Measurements from ENCODE around the gene CDK5R1. TPM values are rescaled to one million over a fixed set of nuclear protein-coding genes. Genes with fewer than 3 reads are reported as not detected.

Gene CDK5R1
- polyA plus RNA-seq, 1 of the 3 experiments (the other 2 are of a cell fraction): 1.4 TPM

DNA sequence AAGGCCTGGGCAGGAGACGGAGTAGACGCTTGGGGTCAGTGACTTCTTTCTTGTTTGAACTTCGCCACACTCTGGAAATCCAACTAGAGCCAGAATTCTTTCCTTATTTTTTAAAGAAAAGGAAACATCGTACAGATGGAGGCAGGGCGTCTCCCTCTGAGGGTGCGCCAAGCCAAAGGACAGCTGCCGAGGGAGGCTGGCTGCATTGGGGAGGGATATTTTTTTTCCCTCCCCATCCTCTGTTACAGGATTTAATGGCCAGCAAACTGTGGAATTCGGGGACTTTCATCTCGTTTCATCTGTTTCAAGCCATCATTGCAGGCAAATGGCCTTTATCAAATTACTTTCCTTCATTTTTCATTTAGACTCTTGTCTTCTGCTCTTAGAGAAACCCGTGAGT lies 15.9 kb downstream of the CDK5R1 start:
- ChIA-PET POLR2A (no interaction called here), CTCF (no interaction called here)
- WGBS (ENCODE audit: low lambda C conversion rate): 83% methylated on average over 10 of the region's 10 CpGs
- Histone ChIP-seq H3K9me2 (no peaks in the 10 kb centered on the region), H3K4me2 (no peak overlapping the region), H3K9me3 (no peaks in the 10 kb centered on the region), H2AFZ (ENCODE audit: low read depth) (no peak overlapping the region), H3K79me2 (ENCODE audit: insufficient read depth) (no peaks in the 10 kb centered on the region), H3K9ac (no peak overlapping the region), H4K20me1 (ENCODE audit: insufficient read depth) (no peaks in the 10 kb centered on the region), H3K4me3 (ENCODE audit: low read depth in 2 of 2, low read length in 1 of 2) (no peak overlapping the region), H3K27ac (ENCODE audit: low read depth in 2 of 2, low read length in 1 of 2) (no peak overlapping the region), H3K27me3 (ENCODE audit: insufficient read depth) (no peaks in the 10 kb centered on the region), H3K36me3 (replicated peaks in 1 of 2; ENCODE audit: control insufficient read depth in 1 of 2, insufficient read depth in 2 of 2, low read length in 1 of 2) (no peaks in the 10 kb centered on the region), H3K4me1 (ENCODE audit: control insufficient read depth in 1 of 2, insufficient read depth in 2 of 2, low read depth in 1 of 2, low read length in 1 of 2) (peaks cover 6 to 7% of the 10 kb centered on the region in 2 experiments; a peak in 3 of 4 replicates), H3F3A (replicated peaks; ENCODE audit: insufficient read depth) (no peaks in the 10 kb centered on the region)
- TF ChIP-seq FOXM1 (IDR thresholded peaks at IDR 0.05; ENCODE audit: low read depth) (no peak), RAD21 (IDR thresholded peaks at IDR 0.05; ENCODE audit: low read length) (no peak), FOXJ3 (CRISPR knock-in tag; IDR thresholded peaks at IDR 0.05) (no peak), JUND (IDR thresholded peaks at IDR 0.05) (no peak), ELF1 (IDR thresholded peaks at IDR 0.05) (no peak), TEAD4 (IDR thresholded peaks at IDR 0.05; ENCODE audit: borderline replicate concordance, insufficient read depth) (no peak), GABPA (IDR thresholded peaks at IDR 0.05; ENCODE audit: low read depth) (no peak), MEF2A (IDR thresholded peaks at IDR 0.05; ENCODE audit: borderline replicate concordance, low read depth) (no peak), EZH2phosphoT487 (IDR thresholded peaks at IDR 0.05; ENCODE audit: borderline replicate concordance, low read depth) (no peak), NRF1 (IDR thresholded peaks at IDR 0.05; ENCODE audit: low read depth, low read length) (no peak), GATA2 (CRISPR knock-in tag; IDR thresholded peaks at IDR 0.05) (no peak), RXRA (IDR thresholded peaks at IDR 0.05; ENCODE audit: borderline replicate concordance, low read depth) (no peak)
- TF ChIP-seq, protein P1, sequence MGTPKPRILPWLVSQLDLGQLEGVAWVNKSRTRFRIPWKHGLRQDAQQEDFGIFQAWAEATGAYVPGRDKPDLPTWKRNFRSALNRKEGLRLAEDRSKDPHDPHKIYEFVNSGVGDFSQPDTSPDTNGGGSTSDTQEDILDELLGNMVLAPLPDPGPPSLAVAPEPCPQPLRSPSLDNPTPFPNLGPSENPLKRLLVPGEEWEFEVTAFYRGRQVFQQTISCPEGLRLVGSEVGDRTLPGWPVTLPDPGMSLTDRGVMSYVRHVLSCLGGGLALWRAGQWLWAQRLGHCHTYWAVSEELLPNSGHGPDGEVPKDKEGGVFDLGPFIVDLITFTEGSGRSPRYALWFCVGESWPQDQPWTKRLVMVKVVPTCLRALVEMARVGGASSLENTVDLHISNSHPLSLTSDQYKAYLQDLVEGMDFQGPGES (IDR thresholded peaks at IDR 0.05; ENCODE audit: low read depth, low read length): no peak
- TF ChIP-seq, protein P2, sequence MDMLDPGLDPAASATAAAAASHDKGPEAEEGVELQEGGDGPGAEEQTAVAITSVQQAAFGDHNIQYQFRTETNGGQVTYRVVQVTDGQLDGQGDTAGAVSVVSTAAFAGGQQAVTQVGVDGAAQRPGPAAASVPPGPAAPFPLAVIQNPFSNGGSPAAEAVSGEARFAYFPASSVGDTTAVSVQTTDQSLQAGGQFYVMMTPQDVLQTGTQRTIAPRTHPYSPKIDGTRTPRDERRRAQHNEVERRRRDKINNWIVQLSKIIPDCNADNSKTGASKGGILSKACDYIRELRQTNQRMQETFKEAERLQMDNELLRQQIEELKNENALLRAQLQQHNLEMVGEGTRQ (IDR thresholded peaks at IDR 0.05; ENCODE audit: borderline replicate concordance, low read depth, low read length): no peak
- DNase-seq: no peak

DNA sequence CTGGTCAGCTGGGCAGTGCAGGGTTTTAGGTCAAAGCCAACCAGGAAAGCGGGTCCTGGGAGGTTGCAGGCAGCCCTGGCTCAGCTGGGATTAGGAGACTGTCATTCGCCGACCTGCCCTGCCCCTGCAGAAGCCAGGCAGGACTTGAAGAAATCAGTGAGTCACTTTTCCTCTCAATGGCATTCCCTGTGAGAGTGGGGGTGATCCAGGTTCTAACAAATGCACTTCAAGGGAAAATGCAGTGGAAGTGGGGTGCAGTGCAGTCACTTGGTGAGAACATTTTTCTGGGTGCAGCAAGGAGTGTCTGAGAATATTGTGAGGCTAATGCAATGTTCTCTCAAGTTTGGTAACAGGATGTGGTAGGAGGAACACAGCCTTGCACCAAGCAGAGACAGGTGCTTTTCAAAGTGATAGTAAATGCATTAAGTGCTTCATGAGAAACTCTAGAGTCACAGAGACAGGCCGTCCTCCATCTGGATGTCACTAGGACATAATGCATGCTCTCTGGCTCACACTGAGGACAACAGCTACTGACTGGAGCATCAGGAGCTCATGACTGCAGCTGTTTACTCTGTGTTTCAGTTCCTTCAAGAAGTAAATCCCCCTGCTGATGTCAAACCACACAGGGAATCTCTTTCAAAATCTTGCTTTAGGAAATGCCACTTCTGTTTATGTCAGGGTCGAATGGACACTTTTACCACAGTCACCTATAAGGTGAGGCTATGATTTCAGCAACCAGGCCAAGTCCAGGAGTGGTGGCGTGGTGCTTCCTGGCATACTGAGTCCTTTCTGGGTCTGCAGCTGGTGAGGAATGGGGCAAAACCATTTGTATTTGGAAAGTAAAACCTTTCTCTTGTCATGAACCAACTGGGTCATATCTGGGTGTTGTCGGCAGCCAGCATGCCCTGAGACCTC lies 16.7 kb downstream of the CDK5R1 start:
- H3K4me1 ChIP-seq (ENCODE audit: control insufficient read depth in 1 of 2, insufficient read depth in 2 of 2, low read depth in 1 of 2, low read length in 1 of 2): peaks cover 6 to 7% of the 10 kb centered on the region in 2 experiments; a peak in 3 of 4 replicates
- H3K79me2 ChIP-seq (ENCODE audit: insufficient read depth): no peaks in the 10 kb centered on the region
- no peak overlapping the region for H3K9ac ChIP-seq
- 76% methylated on average over 6 of the region's 7 CpGs for WGBS (ENCODE audit: low lambda C conversion rate)
- H3K36me3 ChIP-seq (replicated peaks in 1 of 2; ENCODE audit: control insufficient read depth in 1 of 2, insufficient read depth in 2 of 2, low read length in 1 of 2): no peaks in the 10 kb centered on the region
- H3F3A ChIP-seq (replicated peaks; ENCODE audit: insufficient read depth): no peaks in the 10 kb centered on the region
- H3K4me2 ChIP-seq: 0 out of 2 replicates have a peak overlapping the region, but pooled peaks have one; percentile 19
- CTCF ChIA-PET: interaction anchor here (0.6 to 1.7 kb wide), 2 partner anchors 40 to 193 kb away, joined by 3 to 4 read pairs; no protein-coding TSS in a partner anchor
- H3K27ac ChIP-seq (ENCODE audit: low read depth in 2 of 2, low read length in 1 of 2): no peak overlapping the region
- H3K9me2 ChIP-seq: no peaks in the 10 kb centered on the region
- POLR2A ChIA-PET: no interaction called here
- no peak overlapping the region for H3K4me3 ChIP-seq (ENCODE audit: low read depth in 2 of 2, low read length in 1 of 2)
- DNase-seq: no peak
- no peak overlapping the region for H2AFZ ChIP-seq (ENCODE audit: low read depth)
- TF ChIP-seq NRF1 (IDR thresholded peaks at IDR 0.05; ENCODE audit: low read depth, low read length) (no peak), RXRA (IDR thresholded peaks at IDR 0.05; ENCODE audit: borderline replicate concordance, low read depth) (no peak), SMC3 (IDR thresholded peaks at IDR 0.05; ENCODE audit: low read depth, low read length) (no peak), RAD21 (IDR thresholded peaks at IDR 0.05; ENCODE audit: low read length) (no peak), FOXJ3 (CRISPR knock-in tag; IDR thresholded peaks at IDR 0.05) (no peak), TEAD4 (IDR thresholded peaks at IDR 0.05; ENCODE audit: borderline replicate concordance, insufficient read depth) (no peak), RCOR1 (IDR thresholded peaks at IDR 0.05; ENCODE audit: low read length) (no peak), FOSL2 (IDR thresholded peaks at IDR 0.05; ENCODE audit: borderline replicate concordance, low read depth) (no peak), MXI1 (IDR thresholded peaks at IDR 0.05; ENCODE audit: low read depth, low read length) (no peak), RFX5 (IDR thresholded peaks at IDR 0.05; ENCODE audit: low read length) (no peak), FOXM1 (IDR thresholded peaks at IDR 0.05; ENCODE audit: low read depth) (no peak), JUND (IDR thresholded peaks at IDR 0.05) (no peak), YY1 (IDR thresholded peaks at IDR 0.05; ENCODE audit: low read depth) (no peak)
- TF ChIP-seq, protein P1 (IDR thresholded peaks at IDR 0.05; ENCODE audit: low read depth, low read length): no peak
- TF ChIP-seq, protein P3, sequence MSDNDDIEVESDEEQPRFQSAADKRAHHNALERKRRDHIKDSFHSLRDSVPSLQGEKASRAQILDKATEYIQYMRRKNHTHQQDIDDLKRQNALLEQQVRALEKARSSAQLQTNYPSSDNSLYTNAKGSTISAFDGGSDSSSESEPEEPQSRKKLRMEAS (IDR thresholded peaks at IDR 0.05; ENCODE audit: low read depth): no peak
- H4K20me1 ChIP-seq (ENCODE audit: insufficient read depth): no peaks in the 10 kb centered on the region
- no peaks in the 10 kb centered on the region for H3K9me3 ChIP-seq
- no peaks in the 10 kb centered on the region for H3K27me3 ChIP-seq (ENCODE audit: insufficient read depth)

Measured in SK-N-SH (cell line).